ENCODE measurements around the gene NDUFA8.
"Not testable (repeated sequence)": the region's sequence is repeated elsewhere in the genome, so short reads cannot be mapped to it uniquely, and the experiment has no call there.

NDUFA8 gene

DNA sequence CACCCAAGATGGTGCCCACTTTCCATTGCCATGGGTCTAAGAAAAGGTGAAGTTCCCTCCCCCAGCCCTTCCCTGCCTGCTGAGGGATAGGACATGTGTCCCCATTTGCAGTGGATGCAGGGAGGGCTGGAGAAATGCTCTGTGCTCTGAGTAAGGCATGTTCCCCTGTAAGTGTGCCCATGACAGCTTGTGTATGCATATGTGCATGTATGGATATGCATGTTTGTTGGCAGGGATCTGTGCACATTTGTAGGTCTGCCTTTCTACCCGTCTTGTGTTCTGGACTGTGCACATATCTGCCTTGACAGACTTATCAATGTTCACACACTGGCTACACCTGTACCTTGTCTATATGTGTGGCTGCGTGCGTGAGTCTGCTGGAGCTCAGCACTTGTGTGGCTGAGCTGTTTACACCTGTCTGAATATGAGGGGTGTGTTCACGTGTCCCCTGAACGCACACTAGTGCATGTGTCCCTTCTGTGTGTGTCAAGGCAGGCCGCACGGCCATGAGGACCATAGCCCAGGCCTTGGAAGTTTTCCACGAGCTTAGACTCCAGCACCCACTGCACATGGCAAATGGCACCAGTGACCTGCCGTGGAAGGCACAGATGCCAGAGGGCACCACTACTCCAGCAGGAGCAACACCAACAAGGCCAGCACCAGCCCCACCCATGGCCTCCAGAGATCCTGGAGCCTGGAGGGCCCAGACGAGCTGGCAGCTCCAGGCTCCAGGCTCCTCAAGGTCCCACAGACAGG lies 39.1 kb downstream of the NDUFA8 start:
- no peak for DNase-seq

- DNase-seq, result no peak
These were observed 39.9 kb downstream of the NDUFA8 start for GRCh38 chr9:122119721-122120120.

DNA sequence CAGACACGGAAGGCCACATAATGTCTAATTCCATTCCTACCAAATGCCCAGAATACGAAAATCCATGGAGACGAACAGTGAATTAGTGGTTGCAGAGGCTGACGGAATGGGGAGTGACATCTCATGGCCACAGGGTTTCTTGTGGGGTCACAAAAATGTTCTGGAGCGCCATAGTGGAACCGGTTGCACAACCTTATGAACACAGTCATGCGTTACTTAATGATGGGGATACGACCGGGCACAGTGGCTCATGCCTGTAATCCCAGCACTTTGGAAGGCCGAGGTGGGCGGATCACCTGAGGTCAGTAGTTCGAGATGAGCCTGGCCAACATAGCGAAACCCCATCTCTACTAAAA lies 40.4 kb downstream of the NDUFA8 start:
- no peak for DNase-seq

GRCh38 chr9:122118343-122119165 lies 41.0 kb downstream of the NDUFA8 start:
- DNase-seq, result no peak

DNA sequence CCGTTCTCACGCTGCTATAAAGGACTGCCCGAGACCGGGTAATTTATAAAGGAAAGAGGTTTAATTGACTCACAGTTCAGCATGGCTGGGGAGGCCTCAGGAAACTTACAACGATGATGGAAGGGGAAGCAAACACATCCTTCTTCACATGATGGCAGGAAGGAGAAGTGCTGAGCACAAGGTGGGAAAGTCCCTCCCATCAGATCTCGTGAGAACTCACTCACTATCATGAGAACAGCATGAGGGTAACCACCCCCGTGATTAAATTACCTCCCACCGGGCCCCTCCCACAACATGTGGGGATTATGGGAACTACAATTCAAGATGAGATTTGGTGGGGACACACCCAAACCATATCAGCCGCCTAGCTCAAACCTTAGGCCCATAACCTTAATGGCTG lies 42.3 kb downstream of the NDUFA8 start:
- DNase-seq, result not testable (repeated sequence)

DNA sequence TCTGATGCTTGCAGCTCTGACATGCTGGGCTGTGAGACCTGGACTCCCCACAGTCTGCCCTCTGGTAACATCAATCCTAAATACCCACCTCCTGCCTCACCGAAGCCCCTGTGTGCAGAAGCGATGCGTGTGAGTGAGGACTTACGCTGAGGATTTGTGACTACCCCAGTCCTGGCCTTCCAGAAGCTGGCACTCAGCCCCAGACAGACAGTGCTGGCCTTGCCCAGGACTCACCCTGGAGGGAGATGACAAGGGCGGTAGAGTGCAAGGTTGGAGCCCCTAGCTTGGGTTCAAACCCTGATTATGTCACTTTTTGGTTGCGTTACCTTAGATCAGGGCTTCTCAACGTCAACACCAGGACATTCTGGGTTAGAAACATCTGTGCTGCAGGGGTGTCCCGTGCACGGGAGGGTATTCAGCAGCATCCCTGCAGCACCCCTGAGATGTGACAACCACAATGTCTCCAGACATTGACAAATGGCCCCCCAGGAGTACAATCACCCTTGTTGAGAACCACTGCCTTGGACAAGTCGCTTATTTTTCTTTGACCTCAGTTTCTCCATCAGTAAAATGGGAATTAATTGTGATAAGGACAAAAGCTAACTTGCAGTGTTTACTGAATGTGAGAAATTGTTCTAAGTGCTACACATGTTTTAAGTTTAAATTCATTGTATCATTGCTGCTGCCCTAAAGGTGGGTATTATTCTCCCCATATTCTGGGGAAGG lies 43.0 kb downstream of the NDUFA8 start:
- no peak for DNase-seq

DNA sequence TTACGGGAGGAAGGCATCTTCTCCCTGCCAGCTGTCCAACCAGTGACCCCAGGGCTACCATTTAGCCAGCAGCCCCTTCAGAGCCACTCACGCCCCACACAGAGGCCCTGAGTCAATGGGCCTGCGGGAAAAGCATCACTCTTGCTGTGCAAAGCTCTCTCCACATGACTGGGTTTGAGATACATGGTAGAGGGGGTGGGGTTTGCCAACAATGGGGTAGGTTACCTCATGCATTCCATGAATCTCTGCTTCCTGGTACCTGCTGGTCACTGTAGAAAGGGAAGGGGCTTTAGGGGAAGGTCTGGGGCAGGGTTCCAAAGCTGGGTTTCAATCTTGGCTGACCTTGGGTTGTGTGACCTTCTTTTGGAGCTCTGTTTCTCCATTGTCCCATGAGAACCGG lies 43.5 kb downstream of the NDUFA8 start:
- no peak for DNase-seq

DNA sequence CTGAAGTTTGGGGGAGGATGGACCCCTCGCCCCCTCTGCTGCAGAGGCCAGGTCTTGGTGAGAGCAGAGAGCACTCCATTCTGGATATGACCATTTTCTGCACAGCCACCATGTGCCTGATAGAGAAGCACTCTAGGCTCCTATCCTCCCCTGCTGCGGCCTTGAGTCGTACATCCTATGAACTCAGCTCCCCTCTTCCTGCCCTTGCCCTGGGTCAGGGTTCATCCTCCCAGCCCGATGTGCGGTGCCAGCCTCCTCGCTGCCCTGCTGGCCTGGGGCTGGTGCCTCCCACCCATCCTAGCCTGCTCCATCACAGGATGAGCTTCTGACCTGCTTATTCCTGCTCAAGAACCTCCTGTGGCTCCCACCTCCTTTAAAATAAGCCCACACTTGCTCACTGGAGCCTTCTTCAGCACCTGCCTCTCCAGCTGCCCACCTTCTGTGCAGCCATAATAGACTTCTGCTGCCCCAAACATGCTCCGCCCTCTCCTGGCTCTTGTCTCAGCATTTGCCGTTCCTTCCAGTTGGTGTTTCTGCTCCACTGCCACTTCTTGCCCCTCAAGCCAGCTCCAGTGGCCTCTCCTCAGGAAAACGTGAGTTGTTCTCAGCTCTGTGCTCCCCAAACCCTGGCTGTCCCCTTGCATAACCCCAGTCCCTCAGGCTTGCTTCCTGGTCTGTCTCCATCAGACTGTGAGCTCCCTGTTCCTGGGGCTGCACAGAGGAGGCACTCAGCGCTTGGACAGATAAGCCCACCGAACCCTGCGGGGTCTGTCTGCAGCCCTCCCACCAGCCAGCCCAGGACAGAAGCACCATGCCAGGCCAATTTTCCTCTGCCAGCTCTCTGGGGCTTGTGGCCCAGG lies 44.2 kb downstream of the NDUFA8 start:
- no peak for DNase-seq

GRCh38 chr9:122113574-122113973 lies 46.0 kb downstream of the NDUFA8 start:
- DNase-seq, result no peak

DNA sequence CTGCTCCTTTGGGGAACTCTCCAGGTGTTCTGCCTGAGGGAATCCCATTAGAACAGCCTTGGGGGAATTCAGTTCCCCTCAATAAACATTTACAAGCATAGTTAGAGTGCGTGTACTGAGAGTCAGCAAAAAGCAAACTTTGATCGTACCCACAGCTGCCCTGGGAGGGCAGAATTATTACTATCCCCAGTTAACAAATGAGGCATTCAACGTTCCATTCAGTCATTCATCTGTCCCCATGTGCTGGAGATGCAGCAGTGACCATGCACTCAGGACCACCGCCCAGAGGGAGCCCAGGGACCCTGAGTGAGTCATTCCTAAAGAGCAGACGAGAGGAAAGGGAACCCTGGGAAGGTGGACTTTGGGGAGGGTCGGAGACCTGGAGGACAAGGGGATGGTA lies 47.3 kb downstream of the NDUFA8 start:
- no peak for DNase-seq

- no peak for DNase-seq
These were observed 48.0 kb downstream of the NDUFA8 start for GRCh38 chr9:122111413-122112085.

DNA sequence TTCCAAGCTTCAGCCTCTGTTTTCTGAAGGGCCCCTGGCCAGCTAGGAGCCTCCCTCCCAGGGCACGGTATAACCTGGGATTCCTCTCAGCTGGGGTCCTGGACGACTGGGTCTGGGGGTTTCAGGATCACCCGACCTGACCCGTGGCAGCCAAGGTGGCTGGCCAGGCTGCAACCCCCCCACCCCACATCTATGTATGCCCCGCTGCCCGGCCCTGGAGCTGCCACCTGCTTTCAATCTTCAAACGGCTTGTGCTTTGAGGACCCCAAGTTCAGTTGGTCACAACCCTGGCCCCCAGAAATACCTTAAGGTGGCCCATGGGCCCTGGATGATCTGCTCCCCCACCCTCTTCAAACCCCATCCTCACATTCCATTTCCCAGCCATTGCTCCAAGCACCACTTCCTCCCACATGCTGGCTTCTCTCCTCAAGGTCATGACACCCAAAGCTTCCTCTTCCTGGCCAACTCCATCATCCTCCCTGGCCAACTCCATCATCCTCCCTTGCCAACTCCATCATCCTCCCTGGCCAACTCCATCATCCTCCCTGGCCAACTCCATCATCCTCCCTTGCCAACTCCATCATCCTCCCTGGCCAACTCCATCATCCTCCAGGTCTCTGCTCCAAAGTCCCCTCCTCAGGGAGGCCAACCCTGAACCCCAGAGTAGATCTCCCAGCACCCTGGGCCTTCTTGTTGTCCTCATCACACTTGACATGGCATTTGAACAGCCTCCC lies 49.3 kb downstream of the NDUFA8 start:
- DNase-seq, result no peak

DNA sequence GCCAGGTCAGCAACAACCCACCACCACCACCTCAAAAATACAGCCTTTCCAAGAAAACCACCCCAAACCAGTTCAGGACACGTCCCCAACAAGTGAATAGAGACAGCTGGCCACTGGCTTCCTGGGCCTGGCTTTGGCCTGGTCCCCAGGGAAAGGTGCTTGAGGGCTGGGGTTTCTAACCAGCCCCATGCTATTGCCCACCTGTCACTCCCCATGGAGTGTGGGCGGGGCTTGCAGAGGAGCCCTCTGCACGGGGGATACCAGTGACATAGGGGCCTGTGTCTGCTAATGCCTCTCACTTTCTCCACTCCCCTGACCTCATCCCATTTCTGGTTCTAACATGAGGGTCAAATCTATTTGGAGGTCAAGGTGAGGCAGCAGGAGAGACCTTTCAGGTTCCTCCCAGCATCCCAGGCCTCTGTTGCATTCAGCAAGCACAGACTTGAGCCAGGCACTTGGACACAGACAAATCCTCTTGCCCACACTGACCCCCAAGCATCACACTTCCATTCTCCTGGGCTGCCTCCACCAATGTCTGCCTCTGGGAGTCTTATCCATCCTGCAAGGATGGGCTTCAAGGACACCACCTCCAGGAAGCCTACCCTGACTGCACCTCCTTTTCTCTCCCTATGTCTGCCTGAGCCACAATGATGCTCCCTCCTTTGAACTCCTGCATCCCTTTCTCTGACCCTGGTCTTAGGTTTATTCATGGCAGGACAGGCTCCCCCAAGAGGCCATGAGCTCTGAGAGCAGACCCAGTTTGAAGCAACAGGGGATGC lies 50.4 kb downstream of the NDUFA8 start:
- DNase-seq, result no peak

- DNase-seq, result no peak
These were observed 52.2 kb downstream of the NDUFA8 start for GRCh38 chr9:122107291-122107805.

DNA sequence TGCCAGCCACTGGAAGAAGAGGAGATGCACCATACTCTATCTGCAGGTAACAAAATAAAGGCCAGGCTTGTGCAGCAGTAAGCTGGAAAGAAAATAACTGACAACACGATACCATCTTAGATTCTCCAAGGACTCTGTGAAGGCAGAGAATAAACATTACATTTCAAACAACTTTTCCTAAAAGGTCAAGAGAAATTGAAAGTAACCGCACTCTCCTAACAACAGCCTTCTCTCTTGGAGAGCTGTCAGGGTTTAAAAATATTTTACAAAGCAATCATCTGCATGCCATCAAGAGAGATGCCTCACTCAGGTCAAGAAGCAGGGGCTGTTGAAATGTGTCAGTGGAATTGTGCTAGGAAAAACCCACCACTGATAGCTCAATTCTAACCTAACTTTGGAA lies 53.0 kb downstream of the NDUFA8 start:
- no peak for DNase-seq

- DNase-seq, result no peak
These were observed 55.6 kb downstream of the NDUFA8 start for GRCh38 chr9:122103985-122104384.

DNA sequence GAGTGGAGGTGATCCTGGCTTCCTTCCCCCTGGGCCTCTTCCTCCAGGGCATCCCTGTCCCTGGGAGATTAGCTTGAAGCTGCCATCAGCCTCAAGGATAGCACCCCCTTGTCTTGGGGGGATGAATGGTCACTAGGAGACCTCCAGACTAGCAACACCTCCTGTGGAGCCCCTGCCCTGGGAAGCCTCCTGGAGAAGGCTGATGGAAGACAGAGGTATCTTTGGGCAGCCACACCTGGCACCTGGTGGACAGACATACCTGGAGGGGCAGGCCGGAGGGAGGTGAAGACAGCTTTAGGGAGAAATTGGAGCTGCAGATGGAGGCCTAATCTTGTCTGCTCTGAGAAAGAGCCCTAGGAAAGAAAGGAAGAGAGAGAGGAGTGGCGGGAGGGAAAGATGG lies 57.4 kb downstream of the NDUFA8 start:
- no peak for DNase-seq

GRCh38 chr9:122100756-122101155 lies 58.8 kb downstream of the NDUFA8 start:
- no peak for DNase-seq

DNA sequence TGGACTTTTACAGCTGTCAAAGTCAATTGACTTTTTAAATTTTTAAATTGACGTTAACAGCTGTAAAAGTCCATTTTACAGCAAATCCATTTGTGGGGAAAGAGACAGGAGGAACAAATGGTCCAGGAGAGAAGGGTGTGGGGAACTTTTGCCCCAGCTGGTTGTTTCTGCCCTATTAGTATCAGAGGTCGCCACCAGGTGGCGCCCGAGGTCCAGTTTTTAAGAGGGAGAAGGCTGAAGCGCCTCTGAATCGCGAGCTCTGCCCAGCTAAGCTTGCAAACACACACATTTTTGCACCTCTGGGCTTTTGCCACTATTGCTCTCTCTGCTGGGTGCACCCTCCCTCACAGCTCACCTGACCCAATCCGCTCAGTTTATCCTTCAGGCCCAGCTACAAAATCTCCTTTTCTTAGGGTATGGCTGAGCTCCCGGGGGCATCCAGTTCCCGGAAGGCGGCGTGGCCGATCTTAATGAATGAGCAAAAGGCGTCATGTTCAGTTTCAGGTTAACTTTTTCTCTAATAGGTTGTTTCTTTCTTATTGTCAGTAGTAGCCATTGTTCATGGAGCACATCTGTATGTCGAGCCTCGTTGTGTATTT lies 60.2 kb downstream of the NDUFA8 start:
- peak; percentile 79 for DNase-seq

All from stimulated activated CD4-positive, alpha-beta T cell treated with anti-CD3 and anti-CD28 coated beads, Interleukin-12 subunit alpha, Interleukin-12 subunit beta, amount 100 ng/mL, for 4 hours (primary cell).